ENCODE measurements around the gene FARP1. TPM values are rescaled to one million over a fixed set of nuclear protein-coding genes. Genes with fewer than 3 reads are reported as not detected.

Gene FARP1
- total RNA-seq, 1 donor from 2014 or later: 128 TPM

- Mint-ChIP-seq H3K9me3 (ENCODE audit: unreplicated experiment) (no peaks in the 10 kb centered on the region), H3K27me3 (ENCODE audit: low read depth, unreplicated experiment) (no peaks in the 10 kb centered on the region), H3K4me1 (ENCODE audit: low read depth, unreplicated experiment) (peaks cover 16% of the 10 kb centered on the region), H3K27ac (ENCODE audit: unreplicated experiment) (no peak overlapping the region), H3K4me3 (ENCODE audit: unreplicated experiment) (no peak overlapping the region), H3K36me3 (ENCODE audit: low read depth, unreplicated experiment) (peaks cover 26% of the 10 kb centered on the region)
- no peak overlapping the region for H3K27ac ChIP-seq (ENCODE audit: low read depth, low read length)
- no peak overlapping the region for H3K4me3 ChIP-seq (ENCODE audit: insufficient read depth, low read depth, low read length)
- FAIRE-seq: no peak
- DNase-seq (ENCODE audit: low read depth): no peak
- TF ChIP-seq EZH2 (IDR thresholded peaks at IDR 0.05; ENCODE audit: insufficient read depth, low read length) (no peak), CTCF (IDR thresholded peaks at IDR 0.05; ENCODE audit: insufficient read depth, low read depth, low read length) (no peak)
- H3K9ac ChIP-seq (ENCODE audit: low read length): no peak overlapping the region
- peaks cover 11% of the 10 kb centered on the region for H3K4me1 ChIP-seq (ENCODE audit: insufficient read depth, low read length)
- no peaks in the 10 kb centered on the region for H3K27me3 ChIP-seq (ENCODE audit: insufficient read depth, low read length)
- H3K36me3 ChIP-seq (ENCODE audit: insufficient read depth, low read length): no peaks in the 10 kb centered on the region
- no peak overlapping the region for H2AFZ ChIP-seq (ENCODE audit: low read depth, low read length)
- H3K4me2 ChIP-seq (ENCODE audit: low read length): no peak overlapping the region
- H4K20me1 ChIP-seq (ENCODE audit: insufficient read depth, low read length): peaks cover 41% of the 10 kb centered on the region
- H3K79me2 ChIP-seq (ENCODE audit: insufficient read depth, low read length): peaks cover 52% of the 10 kb centered on the region
- no peaks in the 10 kb centered on the region for H3K9me3 ChIP-seq (ENCODE audit: insufficient read depth, low read depth, low read length)
Measured at GRCh38 chr13:98224557-98224956, 81.7 kb downstream of the FARP1 start.

- peaks cover 26% of the 10 kb centered on the region for H3K36me3 Mint-ChIP-seq (ENCODE audit: low read depth, unreplicated experiment)
- no peaks in the 10 kb centered on the region for H3K27me3 Mint-ChIP-seq (ENCODE audit: low read depth, unreplicated experiment)
- Histone ChIP-seq H3K9me3 (ENCODE audit: insufficient read depth, low read depth, low read length) (no peaks in the 10 kb centered on the region), H3K79me2 (ENCODE audit: insufficient read depth, low read length) (peaks cover 55% of the 10 kb centered on the region), H3K4me1 (ENCODE audit: insufficient read depth, low read length) (peaks cover 11% of the 10 kb centered on the region), H3K27ac (ENCODE audit: low read depth, low read length) (no peak overlapping the region), H3K9ac (ENCODE audit: low read length) (no peak overlapping the region), H3K27me3 (ENCODE audit: insufficient read depth, low read length) (no peaks in the 10 kb centered on the region), H4K20me1 (ENCODE audit: insufficient read depth, low read length) (peaks cover 41% of the 10 kb centered on the region), H2AFZ (ENCODE audit: low read depth, low read length) (no peak overlapping the region), H3K4me2 (ENCODE audit: low read length) (no peak overlapping the region), H3K4me3 (ENCODE audit: insufficient read depth, low read depth, low read length) (no peak overlapping the region), H3K36me3 (ENCODE audit: insufficient read depth, low read length) (no peaks in the 10 kb centered on the region)
- no peak for FAIRE-seq
- H3K9me3 Mint-ChIP-seq (ENCODE audit: unreplicated experiment): no peaks in the 10 kb centered on the region
- TF ChIP-seq EZH2 (IDR thresholded peaks at IDR 0.05; ENCODE audit: insufficient read depth, low read length): no peak
- no peak for TF ChIP-seq CTCF (IDR thresholded peaks at IDR 0.05; ENCODE audit: insufficient read depth, low read depth, low read length)
- peaks cover 15% of the 10 kb centered on the region for H3K4me1 Mint-ChIP-seq (ENCODE audit: low read depth, unreplicated experiment)
- no peak for DNase-seq (ENCODE audit: low read depth)
- no peak overlapping the region for H3K27ac Mint-ChIP-seq (ENCODE audit: unreplicated experiment)
- no peak overlapping the region for H3K4me3 Mint-ChIP-seq (ENCODE audit: unreplicated experiment)
Measured at GRCh38 chr13:98225036-98225940, 82.4 kb downstream of the FARP1 start.

GRCh38 chr13:98226496-98226895 lies 83.6 kb downstream of the FARP1 start:
- H3K4me3 ChIP-seq (ENCODE audit: insufficient read depth, low read depth, low read length): no peak overlapping the region
- no peak overlapping the region for H3K9ac ChIP-seq (ENCODE audit: low read length)
- Mint-ChIP-seq H3K36me3 (ENCODE audit: low read depth, unreplicated experiment) (peaks cover 29% of the 10 kb centered on the region), H3K27me3 (ENCODE audit: low read depth, unreplicated experiment) (no peaks in the 10 kb centered on the region), H3K4me1 (ENCODE audit: low read depth, unreplicated experiment) (peaks cover 10% of the 10 kb centered on the region), H3K27ac (ENCODE audit: unreplicated experiment) (no peak overlapping the region), H3K9me3 (ENCODE audit: unreplicated experiment) (no peaks in the 10 kb centered on the region), H3K4me3 (ENCODE audit: unreplicated experiment) (no peak overlapping the region)
- H3K27me3 ChIP-seq (ENCODE audit: insufficient read depth, low read length): no peaks in the 10 kb centered on the region
- TF ChIP-seq CTCF (IDR thresholded peaks at IDR 0.05; ENCODE audit: insufficient read depth, low read depth, low read length): no peak
- TF ChIP-seq EZH2 (IDR thresholded peaks at IDR 0.05; ENCODE audit: insufficient read depth, low read length): no peak
- H2AFZ ChIP-seq (ENCODE audit: low read depth, low read length): no peak overlapping the region
- H3K4me1 ChIP-seq (ENCODE audit: insufficient read depth, low read length): peaks cover 10% of the 10 kb centered on the region
- FAIRE-seq: no peak
- DNase-seq (ENCODE audit: low read depth): no peak
- no peaks in the 10 kb centered on the region for H3K36me3 ChIP-seq (ENCODE audit: insufficient read depth, low read length)
- peaks cover 35% of the 10 kb centered on the region for H4K20me1 ChIP-seq (ENCODE audit: insufficient read depth, low read length)
- H3K9me3 ChIP-seq (ENCODE audit: insufficient read depth, low read depth, low read length): no peaks in the 10 kb centered on the region
- no peak overlapping the region for H3K4me2 ChIP-seq (ENCODE audit: low read length)
- no peak overlapping the region for H3K27ac ChIP-seq (ENCODE audit: low read depth, low read length)
- H3K79me2 ChIP-seq (ENCODE audit: insufficient read depth, low read length): peaks cover 62% of the 10 kb centered on the region

Data from astrocyte (in vitro differentiated cells and primary cell).